Pons (tissue), 1 donor: Measurements from ENCODE around the gene C9orf85.
"Not testable (repeated sequence)": the region's sequence is repeated elsewhere in the genome, so short reads cannot be mapped to it uniquely, and the experiment has no call there.

Source experiments
- DNase-seq: peaks from one replicate; pipeline ENCODE4 v3.0.0-alpha.2; 2016; ENCODE audit warnings: low spot score

Gene C9orf85, protein sequence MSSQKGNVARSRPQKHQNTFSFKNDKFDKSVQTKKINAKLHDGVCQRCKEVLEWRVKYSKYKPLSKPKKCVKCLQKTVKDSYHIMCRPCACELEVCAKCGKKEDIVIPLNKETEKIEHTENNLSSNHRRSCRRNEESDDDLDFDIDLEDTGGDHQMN

DNA sequence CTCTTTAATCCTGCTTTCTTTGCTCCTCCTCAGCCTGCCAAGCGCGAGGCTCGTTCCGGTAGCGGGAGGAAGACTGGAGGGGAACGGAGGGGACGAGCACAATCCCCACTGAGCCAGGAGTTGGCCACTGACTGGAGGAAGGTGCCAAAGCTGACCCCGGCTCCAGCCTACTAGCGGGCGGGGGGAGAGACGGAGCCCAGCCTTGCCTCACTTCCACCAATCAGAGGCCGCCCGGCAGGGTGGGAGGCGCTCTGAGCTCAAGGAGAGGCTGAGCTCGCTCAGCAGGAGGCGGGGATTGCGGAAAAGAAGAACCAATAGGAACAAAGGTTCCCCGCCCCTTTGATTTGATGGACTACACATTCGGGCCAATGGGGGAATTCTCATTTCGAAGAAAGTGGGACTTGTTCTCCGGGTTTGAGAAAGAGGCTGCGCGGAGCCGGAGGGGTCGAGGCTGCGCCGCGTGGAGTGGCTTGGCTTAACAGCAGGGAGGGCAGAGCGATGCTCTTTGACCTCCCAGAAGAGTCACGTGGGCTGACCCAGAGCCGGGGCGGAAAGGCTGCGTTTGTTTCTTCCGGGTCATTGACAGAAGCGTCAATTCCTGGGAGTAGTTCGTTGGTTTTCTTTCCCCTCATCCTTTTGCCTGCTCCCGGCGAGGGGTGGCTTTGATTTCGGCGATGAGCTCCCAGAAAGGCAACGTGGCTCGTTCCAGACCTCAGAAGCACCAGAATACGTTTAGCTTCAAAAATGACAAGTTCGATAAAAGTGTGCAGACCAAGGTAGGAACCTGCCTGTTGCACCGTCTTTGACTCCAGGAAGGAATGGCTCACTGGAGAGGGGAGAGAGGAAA is at the start of gene C9orf85, which contains the start of gene ABHD17B:
Gene C9orf85 (plus strand): TSS at position 579 of the 847 bp plus-strand sequence. CDS start 96 bp downstream, at position 675.
Gene ABHD17B (minus strand): TSS at position 133 of the 847 bp plus-strand sequence. CDS start 36,113 bp downstream, outside the sequence.
- DNase-seq, result peak; percentile 100

DNA sequence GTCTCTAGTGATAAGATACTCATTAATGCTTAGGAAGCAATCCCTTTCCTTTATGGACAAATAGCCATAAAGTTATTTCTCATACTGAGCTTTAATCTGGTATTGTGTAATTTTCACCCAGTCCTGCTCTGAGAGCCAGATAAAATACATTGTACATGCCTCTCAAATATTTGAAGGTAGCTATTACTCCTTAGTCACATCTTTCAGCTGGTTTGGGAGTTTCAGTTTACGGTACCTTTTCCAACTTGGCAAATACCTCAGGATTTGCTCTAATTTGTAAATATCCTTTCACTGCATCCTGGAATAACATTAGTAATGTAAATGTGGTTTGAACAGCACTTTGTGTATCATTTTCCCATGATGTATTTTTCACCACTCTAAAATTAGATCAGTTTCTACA is 47.8 kb upstream of the C9orf85 start:
- no peak for DNase-seq

DNA sequence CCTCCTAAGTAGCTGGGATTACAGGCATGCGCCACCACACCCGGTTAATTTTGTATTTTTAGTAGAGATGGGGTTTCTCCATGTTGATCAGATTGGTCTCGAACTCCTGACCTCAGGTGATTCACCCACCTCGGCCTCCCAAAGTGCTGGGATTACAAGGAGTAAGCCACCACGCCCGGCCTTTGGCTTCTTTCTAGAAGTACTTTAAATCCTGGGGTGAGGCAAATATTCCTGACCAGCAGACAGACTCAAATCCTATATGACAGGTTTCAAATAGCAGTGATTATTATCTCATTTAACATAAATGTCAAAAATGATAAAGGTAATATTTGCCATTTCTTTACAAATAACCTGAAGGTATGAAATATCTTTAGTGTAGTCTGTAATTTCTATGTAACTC is 36.1 kb upstream of the C9orf85 start:
- no peak for DNase-seq

DNA sequence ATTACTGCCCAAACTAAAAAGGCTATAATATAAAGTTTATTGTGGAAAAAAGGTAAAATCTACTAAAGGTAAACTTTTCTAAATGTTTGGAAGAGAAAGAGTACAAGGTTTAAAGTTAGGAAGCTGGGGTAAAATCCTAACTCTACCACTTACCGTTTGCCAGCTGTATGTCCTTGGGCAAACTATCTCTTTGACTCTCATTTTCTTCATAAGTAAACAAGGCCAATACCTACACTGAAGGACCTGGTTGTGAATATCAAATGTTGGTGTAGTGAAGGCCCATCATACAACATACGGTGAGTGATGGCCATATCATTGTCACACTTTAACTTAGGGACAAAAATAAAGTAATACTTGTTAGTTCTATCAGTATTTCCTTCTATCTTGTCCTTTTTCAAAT is 35.3 kb upstream of the C9orf85 start:
- no peak for DNase-seq

DNA sequence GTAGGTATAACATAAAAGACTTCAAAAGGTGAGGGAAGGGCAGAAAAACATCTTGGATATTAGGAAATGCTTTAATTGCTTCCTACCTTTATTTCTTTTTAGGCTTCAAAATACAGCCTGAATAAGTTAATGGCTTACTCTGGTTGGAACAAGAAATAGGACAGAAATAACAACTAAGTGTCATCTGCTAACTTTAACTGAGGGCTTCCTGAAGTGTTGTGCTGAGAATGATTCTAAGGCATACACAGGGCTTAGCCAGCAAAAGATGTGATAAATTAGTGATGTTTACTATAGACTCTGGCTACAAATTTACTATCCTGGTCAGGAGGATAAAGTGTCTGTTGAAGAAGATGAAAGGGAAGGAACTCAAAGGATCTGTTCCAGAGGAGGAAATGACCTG is 34.6 kb upstream of the C9orf85 start:
- DNase-seq, result no peak

DNA sequence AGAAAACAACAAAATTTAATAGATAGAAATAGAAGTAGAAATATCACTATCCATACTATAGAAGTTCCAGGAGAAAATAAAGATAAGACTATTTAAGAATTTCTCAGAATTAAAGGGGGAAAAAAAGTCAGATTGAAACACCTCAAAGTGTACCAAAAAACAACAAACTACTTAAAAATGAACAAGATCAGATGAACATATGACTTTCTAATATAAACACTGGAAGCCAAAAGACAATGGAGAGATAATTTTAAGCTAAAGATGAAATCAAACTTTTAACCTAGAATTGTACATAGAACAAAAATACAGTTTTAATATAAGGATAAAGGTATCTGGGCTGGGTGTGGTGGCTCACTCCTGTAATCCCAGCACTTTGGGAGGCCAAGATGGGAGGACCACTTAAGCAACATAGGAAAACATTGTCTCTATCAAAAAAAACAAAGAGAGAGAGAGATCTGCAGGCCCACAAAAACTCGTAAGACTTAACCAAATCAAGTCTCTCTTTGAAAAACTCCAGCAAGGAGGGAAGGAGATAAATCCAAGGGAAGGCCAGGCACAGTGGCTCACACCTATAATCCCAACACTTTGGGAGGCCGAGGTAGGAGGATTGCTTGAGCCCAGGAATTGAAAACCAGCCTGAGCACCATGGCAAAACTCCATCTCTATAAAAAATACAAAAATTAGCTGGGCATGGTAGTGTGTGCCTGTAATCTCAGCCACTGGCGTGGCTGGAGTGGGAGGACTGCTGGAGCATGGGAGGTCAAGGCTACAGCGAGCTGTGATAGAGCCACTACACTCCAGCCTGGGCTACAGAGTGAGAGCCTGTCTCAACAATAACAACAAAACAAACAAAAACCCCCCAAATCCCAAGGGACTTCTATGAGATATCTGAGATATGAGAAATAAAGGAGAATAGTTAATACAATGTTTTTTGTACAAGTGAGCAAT is 32.8 kb upstream of the C9orf85 start:
- no peak for DNase-seq

DNA sequence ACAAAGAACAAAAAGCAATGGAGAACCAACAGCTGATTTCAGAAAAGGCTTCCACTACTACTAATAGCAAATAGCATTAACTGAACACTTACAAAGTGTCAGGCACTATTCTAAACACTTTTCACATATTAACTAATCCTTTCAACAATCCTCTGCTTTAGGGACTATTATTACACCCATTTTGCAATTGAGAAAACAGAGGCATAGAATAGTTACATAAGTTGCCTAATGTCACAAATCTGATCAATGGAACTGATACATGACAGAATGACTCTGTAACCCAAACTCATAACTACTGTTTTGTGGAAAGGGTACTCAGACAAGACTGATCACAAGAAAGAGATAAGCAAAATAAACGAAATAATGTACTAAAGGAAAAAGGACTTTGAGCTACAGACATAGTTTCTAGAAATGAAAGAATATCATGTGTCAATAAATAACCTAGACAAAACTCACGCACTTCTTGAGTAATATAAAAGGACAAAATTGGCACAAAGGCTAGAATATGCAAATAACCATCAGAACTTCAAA is 31.7 kb upstream of the C9orf85 start:
- DNase-seq, result no peak

DNA sequence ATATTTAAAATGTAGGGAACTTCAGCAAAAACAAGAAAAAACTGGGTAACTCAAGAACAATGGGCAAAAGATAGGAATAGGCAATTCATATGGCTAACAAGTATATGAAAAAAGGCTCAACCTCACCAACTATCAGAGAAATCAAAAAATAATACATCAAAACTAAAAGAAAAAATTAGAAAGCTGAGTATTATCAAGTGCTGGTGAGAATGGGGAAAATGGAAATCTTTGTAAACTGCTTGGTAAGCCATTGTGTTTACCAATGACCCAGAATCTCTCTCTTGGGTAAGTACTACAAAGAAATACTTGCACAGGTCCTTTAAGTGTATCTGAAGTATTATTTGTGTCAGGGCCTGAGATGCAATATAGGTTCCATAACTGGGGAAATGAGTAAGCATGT is 27.4 kb upstream of the C9orf85 start:
- no peak for DNase-seq

DNA sequence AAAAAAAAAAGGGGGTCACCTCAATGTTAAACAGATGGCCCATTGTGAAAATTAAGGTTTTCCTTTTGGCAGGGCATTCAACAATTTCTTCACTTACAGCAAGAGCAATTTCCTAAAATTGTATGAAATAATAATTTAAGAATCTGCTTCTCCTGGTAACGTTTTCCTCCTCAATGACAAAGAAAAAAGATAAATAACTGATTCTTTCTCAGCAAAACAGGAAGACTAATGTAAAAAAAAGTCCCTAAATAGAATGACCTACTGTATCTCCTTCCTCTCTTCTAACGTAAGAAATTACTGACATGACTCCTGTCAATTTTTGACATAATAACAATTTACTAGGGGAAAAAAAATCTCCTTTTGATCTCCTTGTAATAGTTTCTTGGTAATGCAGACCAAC is 26.0 kb upstream of the C9orf85 start:
- DNase-seq, result no peak

DNA sequence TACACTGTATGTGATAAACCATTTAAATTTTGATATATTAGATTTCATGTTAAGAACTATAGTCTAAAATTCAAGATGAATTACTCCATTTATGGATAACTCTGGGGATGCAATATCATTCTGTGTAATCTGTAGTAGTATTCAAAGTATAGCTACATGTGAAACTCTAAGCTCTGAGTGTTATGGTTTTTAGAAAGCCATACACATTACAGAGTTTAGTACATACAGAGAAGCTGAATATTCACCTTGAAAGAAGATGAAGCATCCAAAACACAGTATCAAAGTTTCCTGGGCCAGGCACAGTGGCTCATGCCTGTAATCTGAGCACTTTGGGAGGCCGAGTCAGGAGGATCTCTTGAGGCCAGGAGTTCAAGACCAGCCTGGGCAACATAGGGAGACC is 25.4 kb upstream of the C9orf85 start:
- no peak for DNase-seq

DNA sequence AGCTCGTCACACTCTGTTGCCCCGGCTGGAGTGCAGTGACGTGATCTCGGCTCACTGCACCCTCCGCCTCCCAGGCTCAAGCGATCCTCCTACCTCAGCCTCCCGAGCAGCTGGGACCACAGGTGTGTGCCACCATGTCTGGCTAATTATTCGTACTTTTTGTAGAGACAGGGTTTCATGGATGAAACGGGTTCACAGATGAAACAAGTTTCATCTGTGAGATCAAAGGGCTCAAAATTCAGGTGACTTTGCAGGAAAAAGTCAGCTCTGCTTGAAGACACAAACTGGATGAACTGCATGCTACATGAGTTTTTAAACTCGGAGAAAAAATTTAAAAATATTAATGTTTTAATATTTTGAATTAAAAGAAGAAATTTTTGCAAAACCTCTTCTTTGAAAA is 24.9 kb upstream of the C9orf85 start:
- DNase-seq, result no peak

DNA sequence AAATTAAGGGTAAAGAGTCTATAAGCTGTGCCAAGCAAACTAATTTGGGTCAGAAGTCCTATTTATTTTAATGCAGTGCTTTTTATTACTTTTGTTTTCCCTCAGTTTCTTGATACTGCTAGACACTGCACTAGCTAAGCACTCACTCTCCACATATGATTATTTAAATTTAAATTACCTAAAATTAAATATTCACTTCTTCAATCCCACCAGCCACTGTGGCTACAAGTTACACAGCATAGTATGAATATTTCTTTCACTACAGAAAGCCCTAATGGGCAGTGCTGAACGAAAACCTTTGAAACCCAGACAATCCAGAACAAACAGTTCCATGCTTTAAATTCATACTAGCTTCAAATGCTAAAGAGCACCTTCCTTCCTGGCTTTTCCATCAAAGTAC is 24.1 kb upstream of the C9orf85 start:
- DNase-seq, result no peak

DNA sequence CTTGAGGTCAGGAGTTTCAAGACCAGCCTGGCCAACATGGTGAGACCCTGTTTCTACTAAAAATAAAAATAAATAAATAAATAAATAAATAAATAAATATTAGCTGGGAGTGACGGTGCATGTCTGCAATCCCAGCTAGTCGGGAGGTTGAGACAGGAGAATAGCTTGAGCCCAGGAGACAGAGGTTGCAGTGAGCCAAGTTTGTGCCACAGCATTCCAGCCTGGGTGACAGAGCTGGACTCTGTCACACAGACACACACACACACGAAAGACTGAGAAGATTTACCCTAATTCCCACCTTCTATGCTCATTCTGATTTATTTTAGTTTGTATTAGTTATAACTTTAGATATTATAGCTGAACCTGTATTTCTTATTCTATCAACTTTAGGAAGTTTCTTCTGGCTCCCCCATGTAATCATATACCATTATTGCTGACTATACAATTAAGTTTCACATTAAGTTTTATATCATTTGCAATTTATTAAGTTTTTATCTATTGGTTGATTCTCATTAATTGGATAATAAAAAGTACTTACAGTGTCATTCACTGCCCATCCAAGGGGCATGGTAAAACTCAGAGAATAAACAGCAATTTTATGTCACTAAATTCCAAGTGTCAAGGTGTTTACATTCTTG is 21.3 kb upstream of the C9orf85 start:
- no peak for DNase-seq

DNA sequence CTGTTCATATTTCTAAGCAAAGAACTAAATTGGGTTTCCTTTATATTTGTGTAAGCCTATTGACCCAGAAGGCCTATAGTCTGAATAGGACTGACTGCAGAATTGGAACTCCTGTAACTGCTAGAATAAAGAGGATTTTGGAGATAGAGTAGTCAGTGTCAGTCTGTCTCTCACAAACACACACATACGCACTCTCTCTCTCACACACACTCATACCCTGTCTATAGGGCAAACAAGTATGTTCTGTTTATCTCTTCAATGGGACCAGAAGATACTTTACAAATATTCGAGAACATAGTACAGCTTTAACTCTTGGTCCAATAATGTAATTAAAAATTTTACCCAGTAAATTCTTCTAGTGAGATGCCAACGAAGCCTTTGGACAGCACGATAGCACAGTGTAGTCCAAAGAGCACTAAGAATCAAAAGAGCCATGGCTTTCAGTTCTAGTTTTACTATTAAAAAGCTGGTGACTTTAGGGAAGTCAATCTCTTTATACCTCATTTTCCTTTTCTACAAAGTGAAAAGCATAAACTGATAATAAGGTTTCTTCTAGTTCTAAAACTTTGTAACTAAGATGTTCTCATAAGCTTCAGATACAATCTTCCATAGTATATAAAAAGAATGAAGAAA is 19.8 kb upstream of the C9orf85 start:
- DNase-seq, result no peak

DNA sequence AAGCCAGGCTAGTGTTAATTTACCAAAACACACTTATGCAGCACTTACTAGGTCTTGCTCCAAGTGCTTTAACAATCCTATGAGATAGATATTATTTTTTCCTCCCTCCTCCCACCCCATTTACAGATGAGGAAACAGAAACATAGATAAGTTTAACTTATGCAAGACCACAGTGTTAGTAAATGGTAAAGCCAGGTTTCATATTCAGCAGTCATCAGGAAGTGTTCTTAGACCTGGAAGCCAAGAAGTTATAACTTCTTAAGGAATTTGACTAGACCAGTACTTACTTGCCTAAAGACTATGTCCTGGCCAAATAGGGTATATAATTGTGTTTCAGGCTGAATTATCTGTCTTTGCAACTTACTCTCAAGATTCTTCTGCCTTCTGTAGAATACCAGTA is 16.3 kb upstream of the C9orf85 start:
- no peak for DNase-seq

DNA sequence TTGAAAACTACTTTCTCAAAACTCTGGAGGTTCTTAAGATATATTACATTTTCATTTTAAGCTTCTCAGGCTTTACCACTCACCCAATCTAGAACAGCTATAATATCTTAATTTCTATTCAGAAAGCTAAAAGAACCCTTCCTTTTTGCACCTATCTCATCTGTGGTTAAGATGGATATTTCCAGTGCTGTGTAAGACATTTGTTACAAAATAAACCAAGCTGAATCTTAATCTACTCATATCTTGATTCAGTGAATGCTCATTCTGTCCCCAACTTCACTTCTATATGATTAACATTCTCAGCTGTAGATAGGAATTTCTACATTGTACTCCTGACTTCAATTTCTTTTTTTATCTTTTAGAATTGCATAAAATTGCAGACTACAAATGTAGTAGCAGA is 15.5 kb upstream of the C9orf85 start:
- no peak for DNase-seq

DNA sequence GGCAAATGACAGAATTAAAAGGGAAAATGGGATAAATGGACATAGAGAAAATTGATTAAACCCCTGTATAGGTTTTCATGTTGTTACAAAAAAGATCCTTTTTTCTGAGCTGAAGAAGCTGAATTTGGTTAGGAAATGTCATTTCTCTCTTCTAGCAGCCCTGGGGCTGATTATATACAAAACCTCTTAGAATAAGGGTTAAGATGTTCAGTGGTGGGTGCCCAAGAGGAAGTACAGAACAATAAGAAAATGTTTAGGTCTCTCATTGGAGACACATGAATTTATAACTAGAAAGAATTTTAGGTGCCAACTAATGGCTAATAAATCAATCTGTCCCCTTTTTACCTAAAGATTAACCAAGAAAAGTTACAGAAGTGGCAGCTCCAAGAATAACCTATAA is 14.7 kb upstream of the C9orf85 start:
- DNase-seq, result no peak

DNA sequence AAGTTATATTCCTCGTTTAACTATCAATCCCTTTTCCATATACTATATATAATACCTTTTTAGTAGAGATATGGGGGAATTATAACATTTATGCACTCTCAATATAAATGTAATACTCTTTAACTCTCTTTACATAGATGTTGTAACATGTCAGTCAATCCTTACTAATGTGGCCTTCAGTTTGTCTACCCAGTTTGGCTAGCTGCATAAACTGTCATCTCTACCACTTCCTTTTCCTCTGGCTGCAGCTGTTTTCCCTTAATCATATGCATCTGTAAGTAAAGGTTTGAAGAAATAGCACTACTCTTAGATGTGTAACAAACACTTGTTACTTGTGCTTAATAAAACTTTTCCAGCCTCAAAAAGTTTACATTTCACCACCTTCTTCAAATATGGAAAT is 13.9 kb upstream of the C9orf85 start:
- no peak for DNase-seq

DNA sequence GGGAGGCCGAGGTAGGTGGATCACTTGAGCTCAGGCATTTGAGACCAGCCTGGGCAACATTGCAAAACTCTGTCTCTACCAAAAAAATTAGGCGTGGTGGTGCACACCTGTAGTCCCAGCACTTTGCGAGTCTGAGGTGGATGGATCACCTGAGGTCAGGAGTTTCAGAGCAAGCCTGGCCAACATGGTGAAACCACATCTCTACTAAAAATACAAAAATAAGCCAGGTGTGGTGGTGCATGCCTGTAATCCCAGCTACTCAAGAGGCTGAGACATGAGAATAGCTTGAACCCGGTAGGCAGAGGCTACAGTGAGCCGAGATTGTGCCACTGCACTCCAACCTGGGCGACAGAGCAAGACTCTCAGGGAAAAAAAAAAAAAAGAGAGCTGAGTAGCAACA is 12.7 kb upstream of the C9orf85 start:
- DNase-seq, result not testable (repeated sequence)

DNA sequence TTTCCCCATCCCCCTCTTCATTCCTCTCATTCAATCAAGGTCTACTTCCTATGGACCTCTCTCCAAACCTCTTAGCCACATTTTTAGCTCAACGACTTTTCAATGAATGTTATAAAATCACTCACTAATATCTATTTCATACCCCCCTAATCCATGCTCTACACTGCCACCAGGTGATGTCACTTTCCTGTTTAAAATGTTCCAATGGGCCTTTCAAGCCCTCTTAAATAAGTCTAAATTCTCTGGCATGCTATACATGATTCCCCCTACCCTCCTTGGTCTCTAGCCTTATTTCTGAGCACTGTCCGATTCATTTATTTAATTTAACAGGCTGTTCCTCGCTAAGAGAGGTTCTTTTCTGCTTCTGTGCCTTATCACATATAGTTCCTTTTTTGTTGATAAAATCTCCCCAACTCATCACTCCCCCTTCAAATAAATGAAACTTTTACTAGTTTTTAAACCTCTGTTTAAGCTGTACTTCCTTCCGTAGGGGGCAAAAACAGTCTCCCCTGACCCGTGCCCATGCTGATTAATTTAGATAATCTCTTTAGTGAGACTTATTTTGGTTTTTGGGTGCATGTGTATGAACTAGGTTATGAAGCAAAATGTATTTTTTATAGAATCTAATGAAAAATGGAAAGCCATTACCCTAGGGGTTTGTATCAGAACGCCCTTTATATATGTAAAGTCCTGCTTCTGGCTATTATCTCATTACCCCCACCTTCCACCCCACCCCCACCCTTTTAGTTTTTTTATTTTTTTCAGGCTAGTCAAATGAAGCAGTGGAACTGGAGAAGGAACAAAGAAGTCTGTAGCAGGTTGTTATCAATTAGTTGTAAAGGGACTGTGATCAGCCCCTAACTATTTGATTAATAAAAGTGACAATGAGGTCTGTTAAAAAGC is 9.5 kb upstream of the C9orf85 start:
- no peak for DNase-seq
